DLD1 (cell line): ENCODE measurements around the gene CNPY3.
"Not testable (repeated sequence)": the region's sequence is repeated elsewhere in the genome, so short reads cannot be mapped to it uniquely, and the experiment has no call there.

Source experiments
- in situ Hi-C: cut with HindIII; loops from 2 replicates; pipeline ENCODE4 v1.10.0; 2017; ENCODE audit warnings: low sequenced_read_pairs

CNPY3 gene

DNA sequence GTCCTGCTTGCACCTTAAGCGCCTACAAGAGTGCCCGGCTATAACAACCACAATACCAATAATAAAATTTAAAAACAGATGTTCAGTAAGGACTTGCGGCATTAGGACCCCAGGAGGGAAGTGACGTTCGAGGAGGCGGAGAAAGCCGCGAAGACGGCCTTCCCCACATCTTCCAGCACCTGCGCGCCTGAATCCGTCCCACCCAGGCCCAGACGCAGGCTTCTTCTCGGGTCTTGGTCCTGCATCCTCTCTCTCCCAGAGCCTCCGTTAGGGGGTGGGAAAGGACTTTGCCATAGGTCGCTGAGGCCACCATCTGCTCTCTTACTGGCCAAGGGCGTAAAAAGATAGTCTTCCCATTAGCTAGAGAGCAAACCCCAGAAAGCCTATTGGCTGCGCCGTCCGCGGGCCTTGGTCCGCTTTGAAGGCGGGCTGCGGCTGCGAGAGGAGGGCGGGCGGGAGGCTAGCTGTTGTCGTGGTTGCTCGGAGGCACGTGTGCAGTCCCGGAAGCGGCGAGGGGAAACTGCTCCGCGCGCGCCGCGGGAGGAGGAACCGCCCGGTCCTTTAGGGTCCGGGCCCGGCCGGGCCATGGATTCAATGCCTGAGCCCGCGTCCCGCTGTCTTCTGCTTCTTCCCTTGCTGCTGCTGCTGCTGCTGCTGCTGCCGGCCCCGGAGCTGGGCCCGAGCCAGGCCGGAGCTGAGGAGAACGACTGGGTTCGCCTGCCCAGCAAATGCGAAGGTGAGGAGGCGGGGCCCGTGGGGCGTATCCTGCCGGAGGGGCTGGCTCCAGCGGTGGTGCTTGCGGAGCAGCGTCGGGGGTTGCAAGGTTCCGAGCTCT, at the start of gene CNPY3:
Gene CNPY3, plus strand, starts transcription at position 495 of the 835 bp plus-strand sequence. Its CDS starts 91 bp downstream, at position 586.
- in situ Hi-C loops = no loop called here

DNA sequence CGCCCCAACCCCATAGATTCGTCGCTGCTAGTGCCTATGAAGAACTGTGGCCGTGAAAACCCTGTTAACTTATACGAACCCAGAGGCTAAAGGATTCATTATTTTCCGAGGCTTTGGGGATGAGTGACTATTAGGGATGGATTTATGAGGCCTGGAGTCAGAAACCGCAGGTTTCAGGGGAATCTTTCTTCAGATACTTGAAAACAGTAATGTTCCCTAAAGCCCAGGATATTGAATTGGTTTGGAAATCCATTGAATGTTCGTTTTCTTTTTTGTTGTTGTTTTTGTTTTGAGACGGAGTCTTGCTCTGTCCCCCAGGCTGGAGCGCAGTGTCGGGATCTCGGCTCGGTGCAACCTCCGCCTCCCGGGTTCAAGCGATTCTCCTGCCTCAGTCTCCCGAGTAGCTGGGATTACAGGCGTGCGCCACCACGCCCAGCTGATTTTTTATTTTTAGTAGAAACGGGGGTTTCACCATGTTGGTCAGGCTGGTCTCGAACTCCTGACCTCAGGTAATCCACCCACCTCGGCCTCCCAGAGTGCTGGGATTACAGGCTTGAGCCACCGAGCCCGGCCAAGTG, 49.0 kb upstream of the CNPY3 start:
- in situ Hi-C loops = not testable (repeated sequence)

DNA sequence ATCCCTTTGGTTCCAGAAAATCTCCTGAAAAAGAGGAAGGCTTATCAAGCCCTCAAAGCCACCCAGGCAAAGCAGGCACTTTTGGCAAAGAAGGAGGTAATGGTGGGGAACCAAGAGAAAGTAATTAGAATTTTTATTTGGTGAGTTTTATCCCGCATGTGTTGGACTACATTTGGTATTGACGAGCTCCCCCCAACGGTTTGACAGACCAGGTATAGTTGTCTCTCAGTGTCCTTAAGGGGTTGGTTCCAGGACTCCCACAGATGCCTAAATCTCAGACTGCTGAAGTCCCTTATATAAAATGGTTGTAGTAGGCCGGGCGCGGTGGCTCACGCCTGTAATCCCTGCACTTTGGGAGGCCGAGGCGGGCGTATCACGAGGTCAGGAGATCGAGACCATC, 48.4 kb upstream of the CNPY3 start:
- in situ Hi-C loops = not testable (repeated sequence)

DNA sequence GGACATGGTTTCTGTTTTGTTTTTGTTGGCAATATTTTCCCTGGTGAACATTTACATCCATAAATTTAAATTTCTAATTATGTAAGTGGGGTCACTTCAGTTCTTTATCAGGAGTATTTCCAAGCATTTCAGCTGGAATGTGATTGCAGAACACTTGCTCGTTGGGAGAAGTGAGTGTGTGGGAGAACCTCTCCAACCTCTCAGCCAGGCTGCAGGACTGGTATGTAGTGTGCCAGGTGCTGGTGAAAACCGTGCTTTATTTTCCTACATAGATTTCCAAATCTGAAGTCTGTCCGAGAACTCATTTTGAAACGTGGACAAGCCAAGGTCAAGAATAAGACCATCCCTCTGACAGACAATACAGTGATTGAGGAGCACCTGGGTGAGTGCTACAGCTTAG, 43.6 kb upstream of the CNPY3 start:
- in situ Hi-C loops = no loop called here

DNA sequence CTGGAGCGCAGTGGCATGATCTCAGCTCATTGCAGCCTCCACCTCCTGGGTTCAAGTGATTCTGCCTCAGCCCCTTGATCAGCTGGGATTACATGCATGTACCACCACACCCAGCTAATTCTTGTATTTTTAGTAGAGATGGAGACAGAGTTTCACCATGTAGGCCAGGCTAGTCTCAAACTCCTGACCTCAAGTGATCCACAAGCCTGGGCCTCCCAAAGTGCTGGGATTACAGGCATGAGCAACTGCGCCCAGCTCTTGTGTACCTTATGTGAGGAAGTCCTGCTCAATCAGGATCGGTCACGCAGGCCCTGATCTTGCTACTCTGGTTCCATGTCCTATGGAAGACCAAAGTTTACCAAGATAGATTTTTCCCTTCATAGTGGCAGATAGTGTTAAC, 41.1 kb upstream of the CNPY3 start:
- in situ Hi-C loops = not testable (repeated sequence)

DNA sequence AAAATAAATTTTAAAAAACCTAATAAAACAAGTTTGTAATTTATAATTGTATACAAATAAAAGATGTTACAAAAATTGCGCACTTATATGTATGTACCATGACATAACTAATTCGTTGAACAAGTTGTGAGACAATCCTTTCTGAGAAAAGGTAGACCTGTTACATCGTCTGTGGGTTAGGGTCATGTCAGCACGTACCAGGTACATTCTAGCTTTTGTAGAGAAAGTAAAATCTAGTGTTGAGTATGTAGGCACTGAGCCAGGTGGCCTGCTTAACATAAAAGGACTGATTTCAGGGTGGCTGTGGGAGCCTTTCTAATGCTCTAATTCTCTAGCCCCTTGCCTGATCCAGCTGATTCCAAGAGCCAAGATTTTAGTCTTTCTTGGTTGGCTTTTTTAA, 39.5 kb upstream of the CNPY3 start:
- in situ Hi-C loops = no loop called here

DNA sequence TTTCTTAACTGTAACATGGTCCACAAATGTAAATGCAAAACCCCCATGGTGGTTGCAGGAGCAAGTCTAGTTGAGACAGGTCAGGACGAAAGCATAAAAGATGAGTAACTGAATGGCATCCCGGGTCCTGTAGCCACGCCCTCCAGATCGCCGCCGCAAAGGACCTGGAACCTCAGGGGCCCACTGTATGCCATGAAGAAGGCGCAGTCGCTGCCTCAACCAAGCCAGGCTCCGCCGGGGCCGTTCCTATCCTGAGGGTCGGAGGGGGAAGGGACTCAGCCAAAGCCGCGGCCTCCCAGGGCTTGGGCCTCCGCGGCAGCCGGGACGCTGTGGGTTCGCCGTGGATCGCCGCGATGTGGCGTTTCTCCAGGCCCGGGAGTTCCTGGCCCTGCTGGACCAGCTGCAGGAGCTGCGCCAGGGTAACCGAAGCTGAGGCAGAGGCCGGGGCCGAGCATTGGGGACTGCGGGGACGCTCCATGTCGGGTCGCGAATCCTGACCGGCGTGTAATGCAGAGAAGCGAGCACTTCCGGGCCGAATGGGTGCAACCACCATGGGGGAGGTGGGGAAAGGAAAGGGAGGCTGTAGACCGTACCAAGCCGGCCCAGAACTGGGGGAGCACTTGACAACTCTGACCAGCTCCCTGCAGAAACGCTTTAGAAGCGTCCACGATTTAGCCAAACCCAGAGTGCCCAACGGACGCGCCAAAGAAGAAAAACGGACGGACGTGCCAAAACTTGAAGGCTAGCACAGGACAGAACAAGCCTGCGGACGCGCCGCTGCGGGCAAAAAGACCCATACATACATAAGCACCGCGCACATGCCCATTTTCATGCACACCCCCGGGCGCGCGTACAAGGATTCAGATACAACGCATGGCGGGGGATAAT, 38.7 kb upstream of the CNPY3 start:
- in situ Hi-C loops = no loop called here

DNA sequence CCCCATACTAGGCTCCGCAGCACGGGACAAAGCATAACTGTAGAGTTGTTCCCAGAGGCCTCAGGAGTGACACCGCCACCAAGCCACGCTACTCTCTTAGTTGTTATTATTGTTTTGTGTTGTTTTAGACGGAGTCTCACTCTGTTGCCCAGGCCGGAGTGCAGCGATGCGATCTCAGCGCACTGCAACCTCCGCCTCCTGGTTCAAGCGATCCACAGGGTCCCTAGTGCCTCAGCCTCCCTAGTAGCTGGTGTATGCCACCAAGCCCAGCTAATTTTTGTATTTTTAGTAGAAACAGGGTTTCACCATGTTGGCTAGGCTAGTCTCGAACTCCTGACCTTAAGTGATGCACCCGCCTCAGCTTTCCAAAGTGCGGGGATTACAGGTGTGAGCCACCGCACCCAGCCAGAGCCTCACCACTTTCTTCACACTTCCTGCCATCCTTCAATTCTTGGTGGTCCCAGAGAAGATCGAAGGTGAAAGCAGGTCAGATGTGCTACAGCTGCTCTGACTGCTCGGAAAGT, 38.0 kb upstream of the CNPY3 start:
- in situ Hi-C loops = no loop called here

DNA sequence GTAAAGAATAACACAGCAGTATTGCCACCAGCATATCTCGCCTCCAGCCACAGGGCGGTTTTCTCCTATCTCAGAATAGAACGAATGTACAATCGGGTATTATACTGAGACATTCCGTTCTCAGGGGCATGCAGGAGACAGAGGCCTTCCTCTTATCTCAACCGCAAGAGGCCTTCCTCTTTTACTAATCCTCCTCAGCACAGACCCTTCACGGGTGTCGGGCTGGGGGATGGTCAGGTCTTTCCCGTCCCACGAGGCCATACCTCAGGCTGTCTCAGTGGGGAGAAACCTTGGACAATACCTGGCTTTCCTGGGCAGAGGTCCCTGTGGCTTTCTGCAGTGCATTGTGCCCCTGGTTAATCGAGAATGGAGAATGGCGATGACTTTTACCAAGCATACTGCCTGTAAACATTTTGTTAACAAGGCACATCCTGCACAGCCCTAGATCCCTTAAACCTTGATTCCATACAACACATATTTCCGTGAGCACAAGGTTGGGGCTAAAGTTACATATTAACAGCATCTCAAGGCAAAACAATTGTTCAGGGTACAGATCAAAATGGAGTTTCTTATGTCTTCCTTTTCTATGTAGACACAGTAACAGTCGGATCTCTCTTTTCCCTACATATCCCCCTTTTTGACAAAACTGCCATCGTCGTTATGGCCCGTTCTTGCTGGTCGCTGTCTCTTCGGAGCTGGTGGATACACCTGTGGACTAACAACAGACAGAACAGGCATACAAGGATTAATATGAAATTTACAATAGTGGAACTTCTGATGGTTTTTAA, 35.0 kb upstream of the CNPY3 start:
- in situ Hi-C loops = not testable (repeated sequence)

DNA sequence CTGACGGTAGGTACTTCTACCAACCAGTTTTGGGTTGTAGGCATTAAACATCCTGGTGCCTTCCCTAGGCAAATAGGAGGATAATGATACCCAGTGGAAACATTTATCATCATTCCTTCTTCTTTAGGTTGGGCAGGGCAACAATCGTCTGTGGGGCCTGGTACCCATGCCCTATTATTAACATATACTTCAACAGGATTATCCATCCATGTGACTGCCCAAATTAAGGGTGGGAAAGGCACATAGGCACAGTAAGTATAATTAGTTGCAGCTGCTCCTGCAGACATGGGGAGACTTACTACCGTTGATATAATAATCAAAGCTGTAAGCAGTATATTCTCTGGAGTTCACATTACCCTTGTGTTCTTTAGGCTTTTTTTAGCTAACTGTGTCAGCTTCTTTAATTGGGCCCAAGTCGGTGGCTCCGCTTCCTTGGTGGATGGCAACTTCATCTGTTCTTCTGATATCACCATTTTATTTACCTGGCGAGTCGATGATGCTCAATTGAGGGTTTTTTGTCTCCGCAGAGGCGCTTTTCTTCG, 33.0 kb upstream of the CNPY3 start:
- in situ Hi-C loops = no loop called here

DNA sequence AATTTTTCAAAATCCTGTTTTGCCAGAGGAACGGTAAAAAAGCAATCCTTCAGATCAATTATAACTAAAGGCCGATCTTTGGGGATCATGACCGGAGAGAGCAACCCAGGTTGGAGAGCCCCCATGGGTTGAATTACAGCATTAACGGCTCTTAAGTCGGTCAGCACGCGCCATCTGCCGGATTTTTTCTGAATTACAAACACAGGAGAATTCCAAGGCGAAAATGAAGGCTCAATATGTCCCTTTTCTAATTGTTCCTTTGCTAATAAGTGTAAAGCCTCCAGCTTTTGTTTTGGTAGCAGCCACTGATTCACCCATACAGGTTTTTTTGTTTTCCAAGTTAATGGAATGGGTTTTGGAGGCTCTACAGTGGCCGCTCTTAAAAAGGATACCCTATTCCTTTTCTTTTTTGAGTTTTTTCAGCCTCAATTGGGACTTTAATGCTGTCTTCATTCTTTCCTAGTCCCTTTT, 30.4 kb upstream of the CNPY3 start:
- in situ Hi-C loops = no loop called here

DNA sequence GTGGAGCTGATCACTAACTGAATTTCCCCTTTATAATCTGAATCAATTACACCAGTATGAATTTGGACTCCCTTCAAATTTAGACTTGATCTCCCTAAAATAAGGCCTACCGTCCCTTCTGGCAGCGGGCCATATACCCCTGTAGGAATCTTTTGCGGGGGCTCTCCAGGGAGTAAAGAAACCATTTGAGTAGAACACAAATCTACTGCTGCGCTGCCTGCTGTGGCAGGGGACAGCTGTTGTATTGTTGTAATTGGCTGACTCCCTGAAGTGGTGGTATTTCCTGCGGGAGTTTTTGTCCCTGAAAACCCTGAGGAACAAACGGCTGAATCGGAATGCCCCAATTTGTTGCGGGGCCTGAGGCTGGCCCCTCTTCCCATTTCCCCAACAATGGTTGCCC, 29.4 kb upstream of the CNPY3 start:
- in situ Hi-C loops = no loop called here

DNA sequence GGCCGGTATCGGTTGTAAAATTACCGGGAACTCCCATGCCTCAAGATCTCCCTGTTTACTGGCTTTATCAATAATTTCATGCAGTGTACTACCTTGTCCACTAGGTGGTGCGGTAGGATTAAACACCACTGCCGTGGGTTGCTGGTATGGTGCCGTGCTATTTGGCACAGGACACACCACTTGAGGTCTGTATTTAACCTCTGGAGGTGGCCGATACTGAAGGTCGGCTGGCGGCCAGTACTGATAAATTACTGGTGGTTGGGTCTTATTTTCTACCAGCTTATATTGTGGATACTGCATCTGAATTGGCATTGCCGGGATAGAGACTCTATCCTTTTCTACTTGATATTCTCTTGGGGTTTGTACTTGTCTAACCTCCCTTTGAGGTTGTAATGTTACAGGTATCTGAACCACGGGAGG, 27.7 kb upstream of the CNPY3 start:
- in situ Hi-C loops = no loop called here

DNA sequence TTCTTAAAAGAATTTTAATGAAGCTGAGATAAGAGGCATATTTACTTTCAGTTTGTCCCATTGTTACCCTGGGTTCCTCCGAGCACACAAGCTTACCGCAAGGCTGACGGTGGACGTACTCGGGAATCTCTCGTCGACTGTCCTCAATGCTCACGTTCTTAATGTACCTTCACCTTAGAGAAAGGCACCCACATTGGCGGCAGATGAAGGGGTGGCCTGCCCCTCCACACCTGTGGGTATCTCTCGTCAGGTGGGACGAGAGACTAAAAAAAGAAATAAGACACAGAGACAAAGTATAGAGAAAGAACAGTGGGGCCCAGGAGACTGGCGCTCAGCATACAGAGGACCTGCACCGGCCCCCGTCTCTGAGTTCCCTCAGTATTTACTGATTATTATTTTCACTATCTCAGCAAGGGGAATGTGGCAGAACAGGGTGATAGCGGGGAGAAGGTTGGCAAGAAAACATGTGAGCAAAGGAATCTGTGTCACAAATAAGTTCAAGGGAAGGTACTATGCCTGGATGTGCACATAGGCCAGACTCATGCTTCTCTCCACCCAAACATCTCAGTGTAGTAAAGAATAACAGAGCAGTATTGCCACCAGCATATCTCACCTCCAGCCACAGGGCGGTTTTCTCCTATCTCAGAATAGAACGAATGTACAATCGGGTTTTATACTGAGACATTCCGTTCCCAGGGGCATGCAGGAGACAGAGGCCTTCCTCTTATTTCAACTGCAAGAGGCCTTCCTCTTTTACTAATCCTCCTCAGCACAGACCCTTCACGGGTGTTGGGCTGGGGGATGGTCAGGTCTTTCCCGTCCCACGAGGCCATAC, 26.6 kb upstream of the CNPY3 start:
- in situ Hi-C loops = not testable (repeated sequence)

DNA sequence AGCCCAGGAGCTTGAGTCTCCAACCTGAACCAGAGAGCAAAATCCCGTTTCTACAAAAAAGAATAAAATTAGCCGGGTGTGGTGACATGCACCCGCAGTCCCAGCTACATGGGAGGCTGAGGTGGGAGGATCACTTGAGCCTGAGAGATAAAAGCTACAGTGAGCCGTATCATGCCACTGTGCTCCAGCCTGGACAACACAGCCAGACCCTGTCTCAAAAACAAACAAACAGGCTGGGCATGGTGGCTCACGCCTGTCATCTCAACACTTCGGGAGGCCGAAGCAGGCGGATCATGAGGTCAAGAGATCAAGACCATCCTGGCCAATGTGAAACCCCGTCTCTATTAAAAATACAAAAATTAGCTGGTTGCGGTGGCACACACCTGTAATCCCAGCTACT, 24.8 kb upstream of the CNPY3 start:
- in situ Hi-C loops = no loop called here

DNA sequence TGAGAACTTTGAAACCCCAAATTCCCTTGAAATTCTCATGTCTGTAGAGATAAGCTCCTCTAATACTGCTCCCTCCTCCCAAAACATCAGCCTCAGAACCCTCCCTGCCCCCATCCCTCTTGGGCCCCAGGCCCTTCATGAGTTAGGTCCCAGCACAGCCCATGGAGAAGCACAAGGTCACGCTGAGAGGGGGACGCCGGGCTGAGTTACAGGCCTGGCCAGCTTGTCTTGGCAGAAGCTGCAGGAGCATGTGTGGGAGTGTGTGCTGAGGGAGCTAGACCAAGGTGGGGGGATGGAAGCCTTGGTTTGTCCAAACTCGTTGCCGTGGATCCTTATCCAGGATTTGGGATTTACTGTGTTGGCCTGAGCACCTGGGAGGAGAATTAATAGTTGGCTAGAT, 21.9 kb upstream of the CNPY3 start:
- in situ Hi-C loops = no loop called here

DNA sequence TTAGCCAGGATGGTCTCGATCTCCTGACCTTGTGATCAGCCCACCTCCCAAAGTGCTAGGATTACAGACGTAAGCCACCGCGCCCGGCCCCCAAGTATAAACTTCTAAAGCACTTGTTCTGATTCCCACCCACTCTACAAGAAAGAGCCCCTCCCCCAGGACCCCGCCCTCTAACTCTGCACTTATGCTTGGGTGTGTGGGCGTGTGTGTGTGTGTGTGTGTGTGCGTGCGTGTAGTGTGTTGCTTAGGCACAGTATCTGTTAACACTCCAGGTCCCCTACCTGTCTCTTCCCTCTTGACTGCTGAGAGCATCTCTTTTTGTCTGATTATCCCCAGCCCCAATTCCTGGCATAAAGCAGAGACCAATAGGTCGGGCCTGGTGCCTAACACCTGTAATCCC, 19.4 kb upstream of the CNPY3 start:
- in situ Hi-C loops = no loop called here

DNA sequence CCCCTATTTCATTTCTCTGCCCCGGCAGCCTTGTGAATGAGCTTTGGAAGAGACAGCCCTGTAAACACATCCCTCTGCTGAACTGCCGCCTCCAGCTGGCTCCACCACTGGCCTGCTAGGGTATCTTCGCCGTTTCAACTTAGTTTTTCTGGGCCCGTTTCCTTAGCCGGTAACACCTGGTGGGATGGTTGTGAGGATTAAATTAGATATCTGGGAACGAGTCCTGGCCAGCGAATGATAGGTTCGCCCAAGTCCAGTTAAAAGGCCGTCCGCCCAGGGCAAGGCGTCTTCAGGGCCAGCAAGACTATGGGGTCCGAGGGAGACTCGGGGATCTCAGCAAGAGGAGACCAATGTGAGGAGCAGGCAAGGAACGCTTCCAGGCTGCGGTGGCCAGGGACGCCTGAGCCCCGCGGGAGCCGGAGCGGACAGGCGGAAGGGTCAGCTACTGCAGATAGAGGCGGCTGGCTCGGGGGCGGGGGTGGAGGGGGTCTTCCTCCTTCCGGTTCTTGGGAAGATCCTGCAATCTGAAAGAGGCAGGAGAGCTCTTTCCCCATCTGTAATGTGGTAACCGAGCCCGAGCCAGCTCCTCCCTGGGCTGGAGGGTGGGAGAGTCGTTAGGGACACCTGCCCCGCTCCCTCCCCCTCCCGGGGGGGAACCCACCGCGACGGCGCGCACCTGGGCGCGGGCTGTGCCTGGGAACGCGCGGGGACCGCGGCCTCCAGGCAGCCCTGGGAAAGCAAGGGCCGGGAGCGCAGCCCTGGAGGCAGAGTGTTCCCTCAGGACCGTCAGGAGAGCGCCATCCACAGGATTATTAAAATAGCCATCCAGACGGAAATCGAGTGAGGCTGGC, 17.9 kb upstream of the CNPY3 start:
- in situ Hi-C loops = no loop called here
